MM.1S (cell line): ENCODE results near the gene TTF2.

ENCODE experiments used
- DNase-seq: peaks from one replicate; pipeline ENCODE4 v3.0.0-alpha.2; 2015
- H2AFZ ChIP-seq: fragments of 300-600 bp; sonication (generic); 2 replicates; pipeline ENCODE4 v1.6.0; 2016; ENCODE audit warnings: antibody characterized with exemption, low read length
- H3F3A ChIP-seq: fragments of 300-600 bp; sonication (generic); 2 replicates; pipeline ENCODE4 v1.6.1; 2016; ENCODE audit warnings: mild to moderate bottlenecking, antibody characterized with exemption, low read length, moderate library complexity, mixed read lengths; ENCODE audit not compliant: insufficient read depth
- H3K27ac ChIP-seq: fragments of 300-600 bp; sonication (generic); 2 replicates; pipeline ENCODE4 v1.5.1; 2016; ENCODE audit warnings: mild to moderate bottlenecking, low read length
- H3K27me3 ChIP-seq: fragments of 300-600 bp; sonication (generic); replicated peaks from 2 replicates; pipeline ENCODE4 v1.6.0; 2016; ENCODE audit warnings: low read length; ENCODE audit not compliant: insufficient read depth
- H3K36me3 ChIP-seq: fragments of 300-600 bp; sonication (generic); replicated peaks from 2 replicates; pipeline ENCODE4 v1.6.1; 2016; ENCODE audit warnings: mild to moderate bottlenecking, low read length, mixed read lengths; ENCODE audit not compliant: insufficient read depth
- H3K4me1 ChIP-seq: fragments of 300-600 bp; sonication (generic); 2 replicates; pipeline ENCODE4 v1.6.1; 2016; ENCODE audit warnings: low read length, mixed read lengths
- H3K4me2 ChIP-seq: fragments of 300-600 bp; sonication (generic); 2 replicates; pipeline ENCODE4 v1.6.0; 2016; ENCODE audit warnings: low read depth, low read length
- H3K4me3 ChIP-seq: fragments of 300-600 bp; sonication (generic); 2 replicates; pipeline ENCODE4 v1.5.1; 2016; ENCODE audit warnings: low read length, mixed read lengths
- H3K79me2 ChIP-seq: fragments of 300-600 bp; sonication (generic); 2 replicates; pipeline ENCODE4 v1.6.1; 2016; ENCODE audit warnings: mixed run types, low read length, mixed read lengths
- H3K9ac ChIP-seq: fragments of 300-600 bp; sonication (generic); 2 replicates; pipeline ENCODE4 v1.6.1; 2016; ENCODE audit warnings: low read length, mixed read lengths
- H3K9me2 ChIP-seq: fragments of 300-600 bp; sonication (generic); replicated peaks from 2 replicates; pipeline ENCODE4 v1.6.1; 2016; ENCODE audit warnings: mild to moderate bottlenecking, low read length, mixed read lengths; ENCODE audit not compliant: insufficient read depth
- H3K9me3 ChIP-seq: fragments of 300-600 bp; sonication (generic); replicated peaks from 2 replicates; pipeline ENCODE4 v1.6.1; 2016; ENCODE audit warnings: mild to moderate bottlenecking, low read length, mixed read lengths; ENCODE audit not compliant: insufficient read depth
- H4K20me1 ChIP-seq: fragments of 300-600 bp; sonication (generic); 2 replicates; pipeline ENCODE4 v1.6.1; 2016; ENCODE audit warnings: mild to moderate bottlenecking, low read length, moderate library complexity, mixed read lengths; ENCODE audit not compliant: insufficient read depth
- EZH2 ChIP-seq: fragments of 300-600 bp; sonication (generic); optimal IDR thresholded peaks from 2 replicates; pipeline ENCODE3; 2017; ENCODE audit warnings: low read depth, mild to moderate bottlenecking, antibody characterized with exemption, low read length, mixed read lengths
- EZH2phosphoT487 ChIP-seq: fragments of 300-600 bp; sonication (generic); IDR thresholded peaks from 2 replicates; pipeline ENCODE4 v1.6.1; 2018; ENCODE audit warnings: antibody characterized with exemption, low read length
- TF ChIP-seq, protein P1 (sequence below): fragments of 300-600 bp; sonication (generic); IDR thresholded peaks from 2 replicates; pipeline ENCODE4 v1.5.1; 2016; ENCODE audit warnings: antibody characterized with exemption, low read length, mixed read lengths

TTF2 gene

DNA sequence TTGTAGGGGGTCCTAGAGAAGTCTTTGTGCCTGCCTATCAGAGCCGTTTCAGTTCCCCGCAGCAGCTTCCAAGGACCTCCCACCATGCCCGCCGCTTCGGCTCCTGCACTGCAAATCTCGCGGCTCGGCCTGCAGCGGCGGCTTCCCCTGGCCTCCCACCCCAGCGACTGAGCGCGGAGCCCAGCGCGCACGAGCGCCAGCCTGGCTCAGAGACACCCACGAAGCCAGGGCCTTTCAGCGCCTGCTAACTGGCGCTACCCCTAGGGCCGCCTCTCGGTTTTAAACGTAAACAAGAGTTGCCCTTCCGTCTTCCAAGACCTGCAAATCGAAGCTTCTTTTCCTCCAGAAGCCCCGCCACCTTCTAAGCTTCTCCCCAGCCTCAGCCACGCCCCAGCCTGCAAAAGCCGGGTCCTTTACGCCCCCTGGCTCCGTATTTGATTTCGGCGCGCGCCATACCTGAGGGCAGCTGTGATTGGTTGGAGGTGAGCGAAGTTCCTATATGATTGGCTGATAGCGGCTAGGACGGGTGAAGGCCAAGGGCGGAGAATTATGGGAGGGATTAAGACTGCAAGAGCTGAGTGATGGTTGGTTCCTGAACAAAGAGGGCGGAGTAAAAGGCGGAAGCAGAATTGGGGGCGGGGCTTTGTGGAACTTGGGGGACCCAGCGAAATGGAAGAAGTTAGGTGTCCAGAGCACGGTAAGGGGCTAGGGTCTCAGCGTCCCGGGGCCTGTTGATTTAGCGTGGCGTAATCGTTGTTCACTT is at the start of gene TTF2:
Gene TTF2 (plus strand): TSS at position 649 of the 763 bp plus-strand sequence. CDS start 21 bp downstream, at position 670.
- peak within 1 kb of the TSS; percentile 93 for H3K27ac ChIP-seq
- peak within 1 kb of the TSS; percentile 66 for H3K4me2 ChIP-seq
- TF ChIP-seq EZH2: no peak
- TF ChIP-seq, protein P1, sequence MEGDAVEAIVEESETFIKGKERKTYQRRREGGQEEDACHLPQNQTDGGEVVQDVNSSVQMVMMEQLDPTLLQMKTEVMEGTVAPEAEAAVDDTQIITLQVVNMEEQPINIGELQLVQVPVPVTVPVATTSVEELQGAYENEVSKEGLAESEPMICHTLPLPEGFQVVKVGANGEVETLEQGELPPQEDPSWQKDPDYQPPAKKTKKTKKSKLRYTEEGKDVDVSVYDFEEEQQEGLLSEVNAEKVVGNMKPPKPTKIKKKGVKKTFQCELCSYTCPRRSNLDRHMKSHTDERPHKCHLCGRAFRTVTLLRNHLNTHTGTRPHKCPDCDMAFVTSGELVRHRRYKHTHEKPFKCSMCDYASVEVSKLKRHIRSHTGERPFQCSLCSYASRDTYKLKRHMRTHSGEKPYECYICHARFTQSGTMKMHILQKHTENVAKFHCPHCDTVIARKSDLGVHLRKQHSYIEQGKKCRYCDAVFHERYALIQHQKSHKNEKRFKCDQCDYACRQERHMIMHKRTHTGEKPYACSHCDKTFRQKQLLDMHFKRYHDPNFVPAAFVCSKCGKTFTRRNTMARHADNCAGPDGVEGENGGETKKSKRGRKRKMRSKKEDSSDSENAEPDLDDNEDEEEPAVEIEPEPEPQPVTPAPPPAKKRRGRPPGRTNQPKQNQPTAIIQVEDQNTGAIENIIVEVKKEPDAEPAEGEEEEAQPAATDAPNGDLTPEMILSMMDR: no peak
- no peak for TF ChIP-seq EZH2phosphoT487
- H3K4me3 ChIP-seq: peak within 1 kb of the TSS; percentile 89
- no peaks in the 10 kb centered on the region for H4K20me1 ChIP-seq
- no peaks in the 10 kb centered on the region for H3K9me3 ChIP-seq
- 0 out of 2 replicates have a peak, but pooled peaks cover 6% of the 10 kb centered on the region for H3K4me1 ChIP-seq
- H3K9ac ChIP-seq: peak within 1 kb of the TSS; percentile 88
- peak within 1 kb of the TSS; percentile 70 for H2AFZ ChIP-seq
- H3K9me2 ChIP-seq: no peaks in the 10 kb centered on the region
- H3K27me3 ChIP-seq: no peaks in the 10 kb centered on the region
- H3K36me3 ChIP-seq: no peaks in the 10 kb centered on the region
- DNase-seq: peak; percentile 95
- H3F3A ChIP-seq: peaks cover 12% of the 10 kb centered on the region; the same call in 1 of the 2 replicates
- H3K79me2 ChIP-seq: peaks cover 26% of the 10 kb centered on the region

DNA sequence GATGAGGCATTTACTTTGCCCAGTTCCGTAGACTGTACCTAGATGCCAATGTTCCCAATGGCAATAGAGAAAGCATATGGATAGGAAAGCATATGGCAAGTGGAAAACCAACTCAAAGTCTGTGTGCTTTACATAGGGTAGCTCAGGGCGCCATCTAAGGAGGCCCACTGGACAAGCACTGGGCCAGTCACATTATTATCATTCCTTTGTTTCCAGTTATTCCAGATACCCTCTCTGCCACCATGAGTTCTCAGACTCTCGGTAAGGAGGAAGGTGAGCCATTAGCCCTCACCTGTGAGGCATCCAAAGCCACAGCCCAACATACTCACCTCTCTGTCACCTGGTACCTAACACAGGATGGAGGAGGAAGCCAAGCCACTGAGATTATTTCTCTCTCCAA is 48.8 kb upstream of the TTF2 start:
- Histone ChIP-seq H3K9ac (no peak overlapping the region), H3K36me3 (no peaks in the 10 kb centered on the region), H2AFZ (no peak overlapping the region), H3K4me3 (no peak overlapping the region), H3K4me2 (no peak overlapping the region), H4K20me1 (no peaks in the 10 kb centered on the region), H3K4me1 (no peaks in the 10 kb centered on the region), H3F3A (no peaks in the 10 kb centered on the region), H3K9me3 (no peaks in the 10 kb centered on the region), H3K27me3 (no peaks in the 10 kb centered on the region), H3K27ac (no peak overlapping the region), H3K79me2 (no peaks in the 10 kb centered on the region), H3K9me2 (no peaks in the 10 kb centered on the region)
- TF ChIP-seq, protein P1: no peak
- TF ChIP-seq EZH2phosphoT487: no peak
- no peak for TF ChIP-seq EZH2
- DNase-seq: no peak

DNA sequence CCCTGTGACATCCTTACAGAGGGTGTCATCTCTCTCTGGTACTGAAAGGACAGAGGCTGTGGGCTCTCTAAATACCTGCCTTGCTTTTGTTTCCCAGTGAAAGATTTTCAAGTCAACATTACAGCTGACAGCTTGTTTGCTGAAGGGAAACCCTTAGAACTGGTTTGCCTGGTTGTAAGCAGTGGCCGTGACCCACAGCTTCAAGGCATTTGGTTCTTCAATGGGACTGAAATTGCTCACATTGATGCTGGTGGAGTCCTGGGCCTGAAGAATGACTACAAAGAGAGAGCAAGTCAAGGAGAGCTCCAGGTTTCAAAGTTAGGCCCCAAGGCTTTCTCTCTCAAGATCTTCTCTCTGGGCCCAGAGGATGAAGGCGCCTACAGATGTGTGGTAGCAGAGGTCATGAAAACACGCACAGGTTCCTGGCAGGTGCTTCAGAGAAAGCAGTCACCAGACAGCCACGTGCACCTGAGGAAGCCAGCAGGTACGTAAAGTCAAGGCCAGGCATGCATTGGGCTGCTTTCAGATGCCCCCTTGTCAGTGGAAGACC is 46.7 kb upstream of the TTF2 start:
- no peak for DNase-seq
- Histone ChIP-seq H3K4me1 (no peaks in the 10 kb centered on the region), H3K4me2 (no peak overlapping the region), H3K36me3 (no peaks in the 10 kb centered on the region), H3K27me3 (no peaks in the 10 kb centered on the region), H3F3A (no peaks in the 10 kb centered on the region), H2AFZ (no peak overlapping the region), H3K4me3 (no peak overlapping the region), H3K9me3 (no peaks in the 10 kb centered on the region), H3K9ac (no peak overlapping the region), H3K27ac (no peak overlapping the region), H4K20me1 (no peaks in the 10 kb centered on the region), H3K79me2 (no peaks in the 10 kb centered on the region), H3K9me2 (no peaks in the 10 kb centered on the region)
- TF ChIP-seq EZH2phosphoT487: no peak
- TF ChIP-seq, protein P1: no peak
- no peak for TF ChIP-seq EZH2
